HepG2 (cell line): Measurements from ENCODE around the gene MFAP4. TPM values are rescaled to one million over a fixed set of nuclear protein-coding genes. Genes with fewer than 3 reads are reported as not detected.

Experiments used
- ASH2L ChIP-seq: fragments of 300-600, 200-600 bp; sonication (generic); IDR thresholded peaks from 2 replicates; pipeline ENCODE4 v1.7.0; 2017; ENCODE audit warnings: low read depth, mild to moderate bottlenecking, moderate library complexity, mixed read lengths, low read length; ENCODE audit not compliant: insufficient read length
- CBX1 ChIP-seq: IDR thresholded peaks from one replicate; pipeline ENCODE4 v1.6.1; 2016; ENCODE audit warnings: antibody characterized with exemption, low read depth
- DNMT3B ChIP-seq: conservative IDR thresholded peaks from 2 replicates; pipeline ENCODE4 v1.6.1; 2016; ENCODE audit warnings: missing biosample characterization, control low read depth
- KDM2A ChIP-seq: sonication (generic); formaldehyde crosslinking; IDR thresholded peaks from 2 replicates; pipeline ENCODE4 v1.4.0; 2020; ENCODE audit warnings: low read depth, missing genetic modification reagents, borderline replicate concordance
- NFKBIZ ChIP-seq: IDR thresholded peaks from 2 replicates; pipeline ENCODE4 v1.6.1; 2018; ENCODE audit warnings: missing genetic modification reagents, missing compliant biosample characterization
- PRPF4 ChIP-seq: fragments of 200-400 bp; formaldehyde crosslinking; IDR thresholded peaks from 2 replicates; pipeline ENCODE4 v1.6.1; 2016; ENCODE audit warnings: low read length, low read depth; ENCODE audit not compliant: poor library complexity, severe bottlenecking
- REXO4 ChIP-seq: sonication (generic); formaldehyde crosslinking; IDR thresholded peaks from 2 replicates; pipeline ENCODE4 v1.8.0; 2022; ENCODE audit warnings: missing genetic modification reagents, mild to moderate bottlenecking, borderline replicate concordance
- ZNF589 ChIP-seq: sonication (generic); formaldehyde crosslinking; conservative IDR thresholded peaks from 2 replicates; pipeline ENCODE4 v1.8.0; 2022; ENCODE audit warnings: mild to moderate bottlenecking, moderate library complexity, missing genetic modification reagents
- polyA plus RNA-seq, 8 experiments: library from polyadenylated mRNA; depleted of rRNA in 3 of 8; stranded (reverse) in 7 of 8; unstranded in 1 of 8; fragments of >200 nt; fragmentation: Illumina TruSeq in 4 of 8; extraction: Trizol in 4 of 8; gene quantifications; 2 replicates each; pipeline versions ENCODE4 v1.2.1 to v1.2.3, GENCODE V29; 2011 to 2016; ENCODE audit warnings: low read depth in 4 of 8, missing spikeins in 1 of 8, mixed read lengths in 1 of 8; ENCODE audit not compliant: insufficient read depth in 1 of 8
- total RNA-seq, 5 experiments: library from RNA; depleted of rRNA; stranded (reverse); fragments of >200 nt; fragmentation: Illumina TruSeq; extraction: Trizol; gene quantifications; 2 replicates each; pipeline ENCODE4 v1.2.3, GENCODE V29; 2016; ENCODE audit warnings: low read depth in 1 of 5
- TF ChIP-seq, protein P1 (sequence below): sonication (generic); formaldehyde crosslinking; IDR thresholded peaks from 2 replicates; pipeline ENCODE4 v1.4.0; 2020; ENCODE audit warnings: missing genetic modification reagents
- TF ChIP-seq, protein P2 (sequence below): sonication (generic); formaldehyde crosslinking; IDR thresholded peaks from 2 replicates; pipeline ENCODE4 v1.4.0; 2020; ENCODE audit warnings: missing genetic modification reagents
- TF ChIP-seq, protein P3 (sequence below): sonication (generic); formaldehyde crosslinking; IDR thresholded peaks from 2 replicates; pipeline ENCODE4 v1.4.0; 2020; ENCODE audit warnings: missing genetic modification reagents
- TF ChIP-seq, protein P4 (sequence below): sonication (generic); formaldehyde crosslinking; IDR thresholded peaks from 2 replicates; pipeline ENCODE4 v1.8.0; 2022; ENCODE audit warnings: mild to moderate bottlenecking, missing genetic modification reagents, moderate library complexity
- TF ChIP-seq, protein P5 (sequence below): sonication (generic); formaldehyde crosslinking; IDR thresholded peaks from 2 replicates; pipeline ENCODE4 v1.4.0; 2020; ENCODE audit warnings: missing genetic modification reagents, mild to moderate bottlenecking, borderline replicate concordance
- TF ChIP-seq, protein P6 (sequence below): sonication (generic); formaldehyde crosslinking; IDR thresholded peaks from 2 replicates; pipeline ENCODE4 v1.5.1; 2020; ENCODE audit warnings: mild to moderate bottlenecking, missing genetic modification reagents

MFAP4 gene
- total and polyA plus RNA-seq, 2 of the 13 experiments (the other 11 are each of a cell fraction or from before 2014, with no cell fraction given), result 0.08 TPM; not detected in 1

DNA sequence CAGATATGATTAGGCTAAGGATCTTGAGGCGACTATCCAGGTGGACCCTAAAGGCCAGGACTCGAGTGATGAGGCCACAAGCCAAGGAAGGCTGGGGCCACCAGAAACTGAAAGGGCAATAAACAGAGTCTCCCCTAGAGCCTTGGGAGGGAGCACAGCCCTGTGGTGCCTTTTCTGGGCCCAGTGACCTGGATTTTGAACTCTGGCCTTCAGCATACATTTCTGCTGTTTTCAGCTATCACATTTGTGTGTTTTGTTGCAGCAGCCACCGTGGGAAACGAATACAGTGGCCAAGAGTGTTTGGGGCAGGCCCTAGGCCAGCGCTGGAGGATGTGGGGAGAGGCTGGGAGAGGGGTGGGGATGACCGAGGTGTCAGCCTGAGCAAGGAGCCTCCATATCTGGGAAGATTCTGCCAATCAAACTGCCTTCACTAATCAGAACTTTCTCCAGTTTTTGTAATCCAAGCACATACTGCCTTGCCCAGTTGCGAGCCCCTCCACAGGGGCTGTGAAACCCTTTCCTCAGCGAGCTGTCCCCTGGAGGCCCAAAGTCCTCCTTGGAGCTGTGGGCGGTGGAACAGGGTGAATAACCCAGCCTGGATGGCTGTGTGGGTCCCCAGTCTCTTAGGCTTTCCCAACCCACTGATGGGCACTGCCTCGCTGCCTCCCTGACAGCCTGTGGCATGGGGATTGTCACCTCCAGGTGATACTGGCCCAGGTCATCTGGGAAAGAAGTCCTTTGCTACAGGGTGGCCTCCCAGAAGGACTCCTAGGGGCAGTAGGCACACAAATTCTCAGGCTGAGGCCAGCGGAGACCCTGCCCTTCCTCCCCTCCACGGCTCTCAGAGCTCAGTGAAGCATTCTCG, 41.3 kb downstream of the MFAP4 start (continued):
- TF ChIP-seq, protein P1, sequence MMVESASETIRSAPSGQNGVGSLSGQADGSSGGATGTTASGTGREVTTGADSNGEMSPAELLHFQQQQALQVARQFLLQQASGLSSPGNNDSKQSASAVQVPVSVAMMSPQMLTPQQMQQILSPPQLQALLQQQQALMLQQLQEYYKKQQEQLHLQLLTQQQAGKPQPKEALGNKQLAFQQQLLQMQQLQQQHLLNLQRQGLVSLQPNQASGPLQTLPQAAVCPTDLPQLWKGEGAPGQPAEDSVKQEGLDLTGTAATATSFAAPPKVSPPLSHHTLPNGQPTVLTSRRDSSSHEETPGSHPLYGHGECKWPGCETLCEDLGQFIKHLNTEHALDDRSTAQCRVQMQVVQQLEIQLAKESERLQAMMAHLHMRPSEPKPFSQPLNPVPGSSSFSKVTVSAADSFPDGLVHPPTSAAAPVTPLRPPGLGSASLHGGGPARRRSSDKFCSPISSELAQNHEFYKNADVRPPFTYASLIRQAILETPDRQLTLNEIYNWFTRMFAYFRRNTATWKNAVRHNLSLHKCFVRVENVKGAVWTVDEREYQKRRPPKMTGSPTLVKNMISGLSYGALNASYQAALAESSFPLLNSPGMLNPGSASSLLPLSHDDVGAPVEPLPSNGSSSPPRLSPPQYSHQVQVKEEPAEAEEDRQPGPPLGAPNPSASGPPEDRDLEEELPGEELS, result peak; percentile 48
- TF ChIP-seq, protein P2, sequence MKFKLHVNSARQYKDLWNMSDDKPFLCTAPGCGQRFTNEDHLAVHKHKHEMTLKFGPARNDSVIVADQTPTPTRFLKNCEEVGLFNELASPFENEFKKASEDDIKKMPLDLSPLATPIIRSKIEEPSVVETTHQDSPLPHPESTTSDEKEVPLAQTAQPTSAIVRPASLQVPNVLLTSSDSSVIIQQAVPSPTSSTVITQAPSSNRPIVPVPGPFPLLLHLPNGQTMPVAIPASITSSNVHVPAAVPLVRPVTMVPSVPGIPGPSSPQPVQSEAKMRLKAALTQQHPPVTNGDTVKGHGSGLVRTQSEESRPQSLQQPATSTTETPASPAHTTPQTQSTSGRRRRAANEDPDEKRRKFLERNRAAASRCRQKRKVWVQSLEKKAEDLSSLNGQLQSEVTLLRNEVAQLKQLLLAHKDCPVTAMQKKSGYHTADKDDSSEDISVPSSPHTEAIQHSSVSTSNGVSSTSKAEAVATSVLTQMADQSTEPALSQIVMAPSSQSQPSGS (CRISPR knock-in tag), result no peak
- TF ChIP-seq NFKBIZ, result no peak
- TF ChIP-seq, protein P3, sequence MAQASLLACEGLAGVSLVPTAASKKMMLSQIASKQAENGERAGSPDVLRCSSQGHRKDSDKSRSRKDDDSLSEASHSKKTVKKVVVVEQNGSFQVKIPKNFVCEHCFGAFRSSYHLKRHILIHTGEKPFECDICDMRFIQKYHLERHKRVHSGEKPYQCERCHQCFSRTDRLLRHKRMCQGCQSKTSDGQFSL (CRISPR knock-in tag), result no peak
- no peak for TF ChIP-seq REXO4 (CRISPR knock-in tag)
- no peak for TF ChIP-seq ZNF589 (CRISPR knock-in tag)
- no peak for TF ChIP-seq CBX1
- TF ChIP-seq DNMT3B, result no peak
- TF ChIP-seq, protein P4, sequence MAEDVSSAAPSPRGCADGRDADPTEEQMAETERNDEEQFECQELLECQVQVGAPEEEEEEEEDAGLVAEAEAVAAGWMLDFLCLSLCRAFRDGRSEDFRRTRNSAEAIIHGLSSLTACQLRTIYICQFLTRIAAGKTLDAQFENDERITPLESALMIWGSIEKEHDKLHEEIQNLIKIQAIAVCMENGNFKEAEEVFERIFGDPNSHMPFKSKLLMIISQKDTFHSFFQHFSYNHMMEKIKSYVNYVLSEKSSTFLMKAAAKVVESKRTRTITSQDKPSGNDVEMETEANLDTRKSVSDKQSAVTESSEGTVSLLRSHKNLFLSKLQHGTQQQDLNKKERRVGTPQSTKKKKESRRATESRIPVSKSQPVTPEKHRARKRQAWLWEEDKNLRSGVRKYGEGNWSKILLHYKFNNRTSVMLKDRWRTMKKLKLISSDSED (CRISPR knock-in tag), result no peak
- TF ChIP-seq KDM2A (CRISPR knock-in tag), result peak; percentile 28; the same call in 1 of the 2 replicates
- TF ChIP-seq, protein P5, sequence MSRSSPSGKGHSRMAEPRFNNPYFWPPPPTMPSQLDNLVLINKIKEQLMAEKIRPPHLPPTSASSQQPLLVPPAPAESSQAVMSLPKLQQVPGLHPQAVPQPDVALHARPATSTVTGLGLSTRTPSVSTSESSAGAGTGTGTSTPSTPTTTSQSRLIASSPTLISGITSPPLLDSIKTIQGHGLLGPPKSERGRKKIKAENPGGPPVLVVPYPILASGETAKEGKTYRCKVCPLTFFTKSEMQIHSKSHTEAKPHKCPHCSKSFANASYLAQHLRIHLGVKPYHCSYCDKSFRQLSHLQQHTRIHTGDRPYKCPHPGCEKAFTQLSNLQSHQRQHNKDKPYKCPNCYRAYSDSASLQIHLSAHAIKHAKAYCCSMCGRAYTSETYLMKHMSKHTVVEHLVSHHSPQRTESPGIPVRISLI (CRISPR knock-in tag), result no peak
- TF ChIP-seq PRPF4, result no peak
- TF ChIP-seq, protein P6, sequence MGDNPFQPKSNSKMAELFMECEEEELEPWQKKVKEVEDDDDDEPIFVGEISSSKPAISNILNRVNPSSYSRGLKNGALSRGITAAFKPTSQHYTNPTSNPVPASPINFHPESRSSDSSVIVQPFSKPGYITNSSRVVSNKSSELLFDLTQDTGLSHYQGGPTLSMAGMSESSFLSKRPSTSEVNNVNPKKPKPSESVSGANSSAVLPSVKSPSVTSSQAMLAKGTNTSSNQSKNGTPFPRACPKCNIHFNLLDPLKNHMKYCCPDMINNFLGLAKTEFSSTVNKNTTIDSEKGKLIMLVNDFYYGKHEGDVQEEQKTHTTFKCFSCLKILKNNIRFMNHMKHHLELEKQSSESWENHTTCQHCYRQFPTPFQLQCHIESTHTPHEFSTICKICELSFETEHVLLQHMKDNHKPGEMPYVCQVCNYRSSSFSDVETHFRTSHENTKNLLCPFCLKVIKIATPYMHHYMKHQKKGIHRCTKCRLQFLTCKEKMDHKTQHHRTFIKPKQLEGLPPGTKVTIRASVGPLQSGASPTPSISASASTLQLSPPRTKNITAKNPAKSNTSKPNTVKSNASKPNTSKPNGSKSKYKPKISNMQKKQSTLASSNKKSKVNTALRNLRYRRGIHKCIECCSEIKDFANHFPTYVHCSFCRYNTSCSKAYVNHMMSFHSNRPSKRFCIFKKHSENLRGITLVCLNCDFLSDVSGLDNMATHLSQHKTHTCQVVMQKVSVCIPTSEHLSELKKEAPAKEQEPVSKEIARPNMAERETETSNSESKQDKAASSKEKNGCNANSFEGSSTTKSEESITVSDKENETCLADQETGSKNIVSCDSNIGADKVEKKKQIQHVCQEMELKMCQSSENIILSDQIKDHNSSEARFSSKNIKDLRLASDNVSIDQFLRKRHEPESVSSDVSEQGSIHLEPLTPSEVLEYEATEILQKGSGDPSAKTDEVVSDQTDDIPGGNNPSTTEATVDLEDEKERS (CRISPR knock-in tag), result peak; percentile 76; the same call in 1 of the 2 replicates
- no peak for TF ChIP-seq ASH2L
